UCSD-AML1 (cell line): ENCODE measurements around the gene PLAC1.
A peak's percentile ranks its signal among the peaks of the same experiment; 100 is the strongest.

Experiments used
- DNase-seq: peaks from one replicate; lab custom pipeline; 2025; ENCODE audit not compliant: unreplicated experiment; lab: John Stamatoyannopoulos, UW

PLAC1 gene

GRCh38 chrX:134631426-134632346 is 26.6 kb downstream of the PLAC1 start:
- DNase-seq, result no peak

GRCh38 chrX:134628663-134629062 is 29.6 kb downstream of the PLAC1 start:
- DNase-seq, result no peak

GRCh38 chrX:134626434-134626833 is 31.8 kb downstream of the PLAC1 start:
- no peak for DNase-seq

GRCh38 chrX:134625315-134625718 is 33.0 kb downstream of the PLAC1 start:
- DNase-seq, result no peak

- DNase-seq, result no peak
Observed at GRCh38 chrX:134624046-134624430, 34.2 kb downstream of the PLAC1 start.

- no peak for DNase-seq
Observed at GRCh38 chrX:134623293-134624045, 34.8 kb downstream of the PLAC1 start.

GRCh38 chrX:134622813-134623185 is 35.5 kb downstream of the PLAC1 start:
- DNase-seq, result no peak

- peak; percentile 44 for DNase-seq
Observed at GRCh38 chrX:134622056-134622812, 36.0 kb downstream of the PLAC1 start.

GRCh38 chrX:134619838-134620237 is 38.4 kb downstream of the PLAC1 start:
- DNase-seq, result no peak

GRCh38 chrX:134613396-134613795 is 44.9 kb downstream of the PLAC1 start:
- no peak for DNase-seq

GRCh38 chrX:134608153-134608552 is 50.1 kb downstream of the PLAC1 start:
- no peak for DNase-seq

- DNase-seq, result no peak
Observed at GRCh38 chrX:134607523-134607922, 50.7 kb downstream of the PLAC1 start.

GRCh38 chrX:134604701-134605311 is 53.5 kb downstream of the PLAC1 start:
- no peak for DNase-seq

- DNase-seq, result no peak
Observed at GRCh38 chrX:134603806-134604700, 54.2 kb downstream of the PLAC1 start.

GRCh38 chrX:134602410-134602809 is 55.9 kb downstream of the PLAC1 start:
- DNase-seq, result no peak

- no peak for DNase-seq
Observed at GRCh38 chrX:134601240-134601765, 57.0 kb downstream of the PLAC1 start.

- no peak for DNase-seq
Observed at GRCh38 chrX:134600714-134601113, 57.6 kb downstream of the PLAC1 start.

GRCh38 chrX:134599184-134599914 is 58.9 kb downstream of the PLAC1 start:
- DNase-seq, result no peak

GRCh38 chrX:134592303-134592702 is 66.0 kb downstream of the PLAC1 start:
- DNase-seq, result no peak
